GM21515 (cell line): ENCODE results near the gene STUM.
"Not testable (repeated sequence)": the region's sequence is repeated elsewhere in the genome, so short reads cannot be mapped to it uniquely, and the experiment has no call there.

ENCODE experiments used
- ATAC-seq: cut with Tn5 transposase; IDR thresholded peaks from one replicate; pipeline ENCODE4 v1.9.1; 2021; ENCODE audit not compliant: unreplicated experiment

Gene STUM

DNA sequence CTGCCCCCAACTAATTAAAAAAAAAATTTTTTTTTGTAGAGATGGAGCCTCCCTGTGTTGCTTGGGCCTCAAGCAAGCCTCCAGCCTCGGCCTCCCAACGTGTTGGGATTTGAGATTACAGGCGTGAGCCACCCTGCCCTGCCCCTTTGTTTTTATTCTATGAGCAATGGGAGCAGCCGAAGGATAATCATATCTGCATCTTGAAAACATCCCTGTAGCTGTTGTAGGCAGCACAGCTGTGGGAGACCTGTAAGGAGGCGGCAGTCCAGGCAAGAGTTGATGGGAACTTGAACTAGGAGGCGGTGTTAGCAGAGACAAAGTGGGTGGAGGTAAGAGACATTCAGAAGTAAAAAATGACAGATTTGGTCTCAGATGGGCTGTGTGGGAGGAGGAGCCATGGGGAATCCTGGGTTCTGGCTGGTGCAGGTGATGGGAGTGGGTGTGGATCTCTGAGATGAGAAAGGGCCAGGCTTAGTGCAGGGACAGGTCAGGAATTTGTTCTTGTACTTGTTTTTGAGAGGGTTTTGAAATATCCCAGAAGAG is 31.3 kb downstream of the STUM start:
- no peak for ATAC-seq

DNA sequence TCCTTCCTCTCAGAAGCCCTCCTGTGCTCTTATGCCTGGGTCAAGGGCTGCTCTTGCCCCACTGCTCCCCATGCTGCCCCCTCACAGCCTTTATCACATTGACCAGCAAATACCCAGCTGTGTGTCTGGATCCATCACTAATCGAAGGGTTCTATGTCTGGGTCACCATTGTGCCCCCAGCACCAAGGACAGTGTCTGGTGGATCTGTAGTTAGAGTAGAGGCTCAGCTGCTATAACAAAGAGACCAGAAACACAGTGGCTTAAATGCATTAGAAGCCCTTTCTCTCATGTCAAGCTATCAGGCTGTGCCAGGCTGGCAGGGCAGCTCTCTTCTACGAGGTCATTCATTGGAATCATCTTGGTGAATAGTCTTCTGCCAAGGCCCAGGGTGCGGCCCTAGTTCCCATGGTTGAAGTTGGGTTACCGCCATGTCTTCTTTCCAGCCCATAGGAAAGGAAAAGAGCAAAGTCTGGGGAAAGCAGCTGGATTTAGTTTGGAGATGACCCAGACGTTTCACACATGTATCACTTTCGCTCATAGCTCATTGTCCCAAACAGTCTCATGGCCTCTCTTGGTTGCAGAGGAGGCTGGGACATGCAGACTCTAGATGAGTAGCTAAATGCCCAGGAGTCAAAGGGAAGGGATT is 32.2 kb downstream of the STUM start:
- no peak for ATAC-seq

DNA sequence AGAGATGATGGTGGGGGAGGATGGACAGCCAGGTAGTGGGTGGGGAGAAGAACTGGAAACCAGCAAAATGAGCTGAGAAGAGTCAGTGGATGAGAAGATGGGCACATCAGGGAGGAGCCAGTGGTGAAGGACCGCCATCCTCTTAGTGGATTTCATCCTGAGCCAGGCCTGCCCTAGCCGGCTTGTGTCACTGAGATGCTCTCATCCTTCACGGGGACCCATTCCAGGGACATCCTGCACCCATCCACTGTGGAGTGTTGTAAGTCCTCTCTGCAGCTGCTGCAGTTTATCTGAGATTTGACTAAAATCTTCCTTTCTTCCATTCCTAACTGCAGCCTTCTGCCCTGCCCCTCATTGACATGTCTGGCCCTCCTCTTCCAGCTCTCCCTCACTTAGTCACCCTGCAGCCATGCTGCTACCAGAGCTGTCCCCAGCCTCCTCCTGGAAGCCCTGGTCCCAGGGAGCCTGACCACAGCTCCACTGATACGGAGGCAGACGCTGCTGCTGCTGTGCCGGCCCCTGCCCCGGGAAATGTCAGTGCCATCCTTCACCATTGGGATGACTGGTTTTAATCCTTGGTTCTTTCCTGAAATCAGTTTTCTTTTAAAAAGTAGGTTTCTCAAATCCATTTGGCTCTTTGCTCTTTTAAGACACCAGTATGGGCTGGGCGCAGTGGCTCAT is 33.2 kb downstream of the STUM start:
- ATAC-seq: no peak

DNA sequence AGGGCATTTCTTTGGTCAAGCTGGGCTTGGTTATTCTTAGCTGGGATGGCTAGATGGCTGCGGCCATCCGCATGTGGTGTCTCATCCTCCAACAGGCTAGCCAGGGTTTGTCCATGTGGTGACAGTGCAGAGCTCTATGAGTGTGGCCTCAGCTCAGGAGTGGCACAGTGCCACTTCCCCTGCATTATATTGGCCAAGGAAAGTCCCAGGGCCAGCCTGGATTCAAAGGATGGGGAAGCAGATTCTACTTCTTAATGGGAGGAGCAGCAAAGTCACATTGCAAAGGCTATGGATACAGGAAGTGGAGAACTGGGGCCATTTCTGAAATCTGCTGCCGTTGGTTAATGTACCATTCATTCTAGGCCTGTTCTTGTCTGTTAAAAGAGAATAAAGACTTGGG is 34.4 kb downstream of the STUM start:
- ATAC-seq: no peak

DNA sequence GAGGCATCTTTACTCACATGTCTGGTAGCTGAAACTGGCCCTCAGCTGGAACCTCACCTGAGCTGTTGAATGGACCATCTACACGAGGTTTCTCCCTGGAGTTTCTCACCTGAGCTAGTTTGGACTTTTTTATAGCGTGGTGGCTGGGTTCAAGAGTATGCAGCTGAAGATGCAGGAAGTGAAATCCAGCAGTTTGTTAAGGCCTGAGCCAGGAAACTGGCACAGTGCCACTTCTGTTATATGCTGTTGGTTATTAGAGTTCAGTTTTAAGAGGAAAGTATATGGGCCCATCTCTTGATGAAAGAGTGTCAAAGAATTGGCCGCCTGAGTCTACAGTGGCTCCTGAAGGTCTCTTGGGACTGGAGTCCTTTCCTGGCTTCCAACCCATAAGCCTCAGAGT is 35.6 kb downstream of the STUM start:
- no peak for ATAC-seq

DNA sequence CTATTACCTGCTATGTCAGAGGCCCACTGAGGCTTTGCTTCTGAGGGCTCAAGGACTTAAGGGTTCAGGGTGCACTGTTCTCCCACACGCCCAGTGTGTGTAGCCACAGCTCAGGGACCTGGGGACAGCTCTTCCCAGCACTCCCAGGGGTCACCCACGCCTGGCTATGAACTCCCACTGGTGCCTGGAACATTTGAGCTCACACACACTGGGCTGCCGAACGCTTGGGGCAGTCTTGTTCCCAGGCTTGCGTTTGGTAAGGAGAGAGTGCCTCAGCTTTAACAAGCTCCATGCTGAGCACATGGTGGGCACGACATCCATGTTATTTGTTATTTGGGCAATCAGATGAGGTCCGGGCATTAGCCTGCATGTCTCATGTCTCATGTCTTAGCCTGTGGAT is 37.6 kb downstream of the STUM start:
- ATAC-seq: no peak

GRCh38 chr1:226586650-226587422 is 38.3 kb downstream of the STUM start:
- no peak for ATAC-seq

GRCh38 chr1:226588484-226588883 is 39.9 kb downstream of the STUM start:
- no peak for ATAC-seq

DNA sequence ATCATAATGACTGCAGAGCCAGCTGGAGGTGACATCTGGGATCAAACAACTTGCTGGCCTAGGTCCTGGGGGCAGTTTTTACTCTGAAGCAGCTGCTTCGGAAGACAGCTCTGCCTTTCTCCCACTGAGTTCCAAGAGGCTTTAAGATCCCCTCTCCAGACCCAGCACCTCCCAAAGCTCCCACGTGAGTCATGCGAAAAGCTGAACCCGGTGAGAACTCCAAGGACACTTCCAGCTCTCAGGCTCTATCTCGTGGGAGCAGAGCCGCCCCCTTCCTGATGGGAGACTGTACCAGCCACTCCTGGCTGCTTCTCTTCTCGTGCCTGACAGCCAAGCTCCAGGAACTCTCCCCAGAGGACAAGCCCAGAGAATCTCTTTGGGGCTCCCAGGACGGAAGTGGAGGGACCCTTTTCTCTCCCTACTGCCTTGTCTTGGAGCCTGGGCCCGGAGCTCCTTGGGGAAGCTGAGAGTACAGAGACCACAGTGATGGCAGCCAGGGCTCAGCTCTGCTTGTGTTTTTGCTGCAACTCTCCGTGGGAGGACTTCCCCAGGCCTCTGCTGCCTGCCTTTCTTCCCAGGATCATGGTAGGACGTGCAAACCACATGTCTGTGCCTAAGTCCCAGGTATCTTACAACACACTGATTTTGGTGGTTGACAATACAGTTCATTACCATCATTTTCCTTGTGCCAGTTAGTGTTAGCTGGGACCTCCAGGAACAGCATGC is 40.6 kb downstream of the STUM start:
- no peak for ATAC-seq

DNA sequence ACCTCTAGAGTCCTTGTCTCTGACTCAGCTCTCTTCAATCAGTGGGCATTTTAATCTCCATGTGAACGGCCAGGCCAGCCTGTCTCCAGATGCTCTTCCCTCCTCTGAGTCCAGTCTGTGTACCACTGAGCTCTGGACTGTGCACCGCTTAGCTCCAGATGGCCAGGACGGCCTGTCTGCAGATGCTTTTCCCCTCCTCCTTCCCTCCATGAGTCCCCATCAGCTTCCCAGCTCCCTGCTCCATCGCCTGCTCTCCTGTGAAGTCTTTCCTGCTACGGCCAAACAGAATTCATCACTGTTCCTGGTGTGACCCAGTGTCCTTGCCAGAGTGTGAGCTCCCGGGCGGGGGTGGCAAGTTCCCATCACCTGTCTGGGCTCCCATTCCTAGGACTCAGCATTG is 42.0 kb downstream of the STUM start:
- ATAC-seq: no peak

DNA sequence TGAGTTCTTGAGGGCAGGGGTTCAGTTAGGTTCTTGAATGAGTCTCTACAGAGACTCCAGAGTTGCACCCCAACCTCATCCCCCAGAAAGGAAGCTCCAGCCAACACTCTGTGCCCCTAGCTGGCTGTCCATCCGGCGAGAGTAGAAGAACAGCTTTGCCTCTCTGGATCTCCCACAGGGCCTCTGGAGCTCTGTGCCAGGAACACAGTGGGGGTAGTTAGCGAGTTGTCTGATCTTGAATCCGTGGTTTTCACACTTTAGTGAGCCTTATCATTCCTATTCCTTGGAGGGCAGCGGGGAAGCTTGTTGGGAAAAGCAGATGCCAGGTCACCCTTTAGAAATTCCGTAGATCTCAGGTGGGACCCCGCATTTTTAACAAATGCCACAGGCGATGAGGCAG is 45.0 kb downstream of the STUM start:
- ATAC-seq: no peak

DNA sequence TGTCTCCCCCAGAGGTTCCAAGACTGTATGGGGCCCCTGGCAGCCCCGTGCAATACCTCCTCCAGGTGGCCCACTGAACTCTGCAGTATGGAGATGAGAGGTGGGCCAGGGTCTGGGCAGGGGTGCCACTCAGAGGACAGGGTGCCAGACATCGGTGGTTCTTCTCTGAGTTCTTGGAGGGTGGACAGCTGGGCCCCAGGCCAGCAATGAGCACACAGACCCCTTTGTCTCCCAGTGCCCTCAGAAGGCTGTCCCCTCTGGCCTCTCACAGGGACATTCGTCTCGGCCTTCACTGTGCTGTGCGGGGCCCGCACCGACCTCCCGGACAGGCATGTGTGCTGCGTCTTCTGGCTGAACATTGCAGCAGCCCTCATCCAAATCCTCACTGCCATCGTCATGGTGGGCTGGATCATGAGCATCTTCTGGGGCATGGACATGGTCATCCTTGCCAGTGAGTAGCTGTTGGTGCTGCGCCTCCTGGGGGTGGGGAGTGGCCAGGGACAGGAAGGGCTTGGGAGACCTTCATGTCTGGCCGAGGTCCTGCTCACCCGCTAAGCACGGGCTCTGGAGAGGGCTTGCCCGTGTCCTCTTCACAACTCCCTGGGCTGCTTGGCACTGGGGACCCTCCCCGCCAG is 48.1 kb downstream of the STUM start:
- no peak for ATAC-seq

- ATAC-seq: no peak
These were observed 49.3 kb downstream of the STUM start for GRCh38 chr1:226597616-226598454.

- no peak for ATAC-seq
These were observed 49.9 kb downstream of the STUM start for GRCh38 chr1:226598455-226598849.

DNA sequence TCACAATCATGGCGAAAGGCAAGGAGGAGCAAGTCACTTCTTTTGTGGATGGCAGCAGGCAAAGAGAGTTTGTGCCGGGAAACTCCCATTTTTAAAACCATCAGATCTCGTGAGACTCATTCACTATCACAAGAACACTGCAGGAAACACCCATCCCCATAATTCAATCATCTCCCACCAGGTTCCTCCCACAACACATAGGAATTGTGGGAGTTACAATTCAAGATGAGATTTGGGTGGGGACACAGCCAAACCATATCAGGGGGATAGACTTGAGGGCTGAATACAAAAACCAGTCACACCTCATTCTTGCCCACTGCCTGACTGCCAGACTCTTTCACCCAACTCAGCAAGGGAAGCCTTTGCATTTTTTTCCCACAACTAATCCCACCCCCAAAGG is 50.4 kb downstream of the STUM start:
- not testable (repeated sequence) for ATAC-seq

GRCh38 chr1:226599636-226600238 is 51.2 kb downstream of the STUM start:
- no peak for ATAC-seq

GRCh38 chr1:226600254-226600653 is 51.7 kb downstream of the STUM start:
- ATAC-seq: no peak

- ATAC-seq: no peak
These were observed 52.9 kb downstream of the STUM start for GRCh38 chr1:226601456-226601855.

DNA sequence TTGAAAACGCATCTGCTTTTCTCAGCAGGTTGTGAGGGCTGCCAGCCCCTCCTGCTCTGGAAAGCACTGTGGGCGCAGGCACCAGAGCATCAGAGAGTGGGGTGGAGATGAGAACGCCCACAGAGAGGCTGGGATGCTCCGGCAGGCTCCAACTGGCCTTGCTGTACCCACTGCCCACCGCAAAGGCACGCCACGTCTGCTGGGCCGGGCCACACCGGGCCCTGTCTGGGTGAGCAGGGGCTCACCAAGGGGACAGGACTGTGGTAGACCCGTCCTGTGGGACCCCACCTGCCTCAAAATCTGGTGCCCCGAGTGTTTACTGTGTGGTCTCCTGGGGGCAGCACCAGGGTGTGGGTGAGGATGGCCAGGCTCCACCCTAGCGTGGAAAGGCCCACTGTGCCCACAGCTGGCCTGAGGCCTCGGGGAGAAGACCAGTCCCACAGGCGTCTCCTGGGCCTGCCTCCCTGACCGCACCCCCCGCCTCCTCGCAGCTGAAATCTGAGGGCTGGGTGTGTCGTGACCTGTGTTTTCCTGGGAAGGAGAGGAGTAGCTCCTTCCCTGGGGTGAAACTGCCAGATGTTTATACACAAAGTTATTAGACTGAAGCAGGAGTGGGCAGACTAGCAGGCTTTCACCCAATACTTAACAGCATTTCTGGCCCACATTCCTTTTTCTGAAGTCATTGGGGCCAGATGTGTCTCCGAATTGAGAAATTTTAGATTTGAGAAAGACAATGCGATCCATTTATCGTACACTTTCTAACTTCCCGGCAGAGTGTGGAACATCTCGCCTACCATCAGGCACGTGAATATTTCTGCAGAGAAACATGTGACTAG is 53.8 kb downstream of the STUM start:
- ATAC-seq: no peak
